Heart left ventricle (tissue), 13 donors: Measurements from ENCODE around the gene IGIP.

ENCODE experiments used
- POLR2A ChIP-seq, 2 donors: fragments of 450-650 bp; IDR thresholded peaks; one replicate each; pipeline ENCODE4 v1.6.1; 2017; ENCODE audit warnings: antibody characterized with exemption in 2 of 2, mild to moderate bottlenecking in 2 of 2, moderate library complexity in 2 of 2
- TF ChIP-seq, protein P1 (sequence below), 12 donors: fragments of 200-600 bp; sonication (generic) in 4 of 12; IDR thresholded peaks; one replicate each; pipeline versions ENCODE4 v1.5.0 to v1.8.0; 2018 to 2022; ENCODE audit warnings: antibody characterized with exemption in 12 of 12, mild to moderate bottlenecking in 5 of 12
- donor health status: ischemic (EF 13 %, LVEDD 7.1; RV severe dilation, severe dysfunction).
- donor health status: DM: no; HTN: yes; CAD: no.
- donor health status: DM: no; HTN: no; CAD: no.
- donor health status: ischemic (EF 25% LVEDD 6.9; RV normal size, moderate dysfunction).
- donor health status: ischemic (EF 25% LVEDD 5.7; RV mildly dilated, moderate dysfunction).
- donor health status: ischemic (EF 35%, LVEDD 5.7; RV mildly dilated, moderate dysfunction).
- donor health status: nonischemic (EF 11% LVEDD 7.7; RV severe dilation, severe dysfunction).
- donor health status: DM: yes; HTN: yes; CAD: no.
- donor health status: PGD.
- donor health status: ischemic (EF 29% LVEDD 5.4; RV normal size, mild dysfunction).
- donor health status: nonischemic (EF 23%, LVEDD 6.1; RV moderate dilation, normal function).

- TF ChIP-seq, protein P1, sequence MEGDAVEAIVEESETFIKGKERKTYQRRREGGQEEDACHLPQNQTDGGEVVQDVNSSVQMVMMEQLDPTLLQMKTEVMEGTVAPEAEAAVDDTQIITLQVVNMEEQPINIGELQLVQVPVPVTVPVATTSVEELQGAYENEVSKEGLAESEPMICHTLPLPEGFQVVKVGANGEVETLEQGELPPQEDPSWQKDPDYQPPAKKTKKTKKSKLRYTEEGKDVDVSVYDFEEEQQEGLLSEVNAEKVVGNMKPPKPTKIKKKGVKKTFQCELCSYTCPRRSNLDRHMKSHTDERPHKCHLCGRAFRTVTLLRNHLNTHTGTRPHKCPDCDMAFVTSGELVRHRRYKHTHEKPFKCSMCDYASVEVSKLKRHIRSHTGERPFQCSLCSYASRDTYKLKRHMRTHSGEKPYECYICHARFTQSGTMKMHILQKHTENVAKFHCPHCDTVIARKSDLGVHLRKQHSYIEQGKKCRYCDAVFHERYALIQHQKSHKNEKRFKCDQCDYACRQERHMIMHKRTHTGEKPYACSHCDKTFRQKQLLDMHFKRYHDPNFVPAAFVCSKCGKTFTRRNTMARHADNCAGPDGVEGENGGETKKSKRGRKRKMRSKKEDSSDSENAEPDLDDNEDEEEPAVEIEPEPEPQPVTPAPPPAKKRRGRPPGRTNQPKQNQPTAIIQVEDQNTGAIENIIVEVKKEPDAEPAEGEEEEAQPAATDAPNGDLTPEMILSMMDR (IDR thresholded peaks at IDR 0.05) = no peak
- no peak for TF ChIP-seq POLR2A (IDR thresholded peaks at IDR 0.05)
These were observed 7.9 kb downstream of the IGIP start for GRCh38 chr5:140133514-140134167.
